Hematopoietic multipotent progenitor cell treated with erythropoietin and hydrocortisone succinate and interleukin-3 and kit ligand, for 8 days (in vitro differentiated cells): ENCODE data around the gene AMH.

ENCODE experiments used
- DNase-seq: peaks from one replicate; pipeline ENCODE4 v3.0.0-alpha.2; 2015

The AMH gene

DNA sequence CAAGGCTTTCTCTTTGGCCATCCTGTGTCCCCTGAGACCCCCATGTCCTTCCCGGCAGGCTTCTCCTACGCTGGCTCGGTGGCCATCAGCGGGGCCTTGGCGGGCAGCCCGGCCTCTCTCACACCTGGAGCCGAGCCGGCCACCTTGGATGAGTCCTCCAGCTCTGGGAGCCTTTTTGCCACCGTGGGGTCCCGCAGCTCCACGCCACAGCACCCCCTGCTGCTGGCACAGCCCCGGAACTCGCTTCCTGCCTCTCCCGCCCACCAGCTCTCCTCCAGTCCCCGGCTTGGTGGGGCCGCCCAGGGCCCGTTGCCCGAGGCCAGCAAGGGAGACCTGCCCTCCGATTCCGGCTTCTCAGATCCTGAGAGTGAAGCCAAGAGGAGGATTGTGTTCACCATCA lies 27.2 kb upstream of the AMH start:
- no peak for DNase-seq

DNA sequence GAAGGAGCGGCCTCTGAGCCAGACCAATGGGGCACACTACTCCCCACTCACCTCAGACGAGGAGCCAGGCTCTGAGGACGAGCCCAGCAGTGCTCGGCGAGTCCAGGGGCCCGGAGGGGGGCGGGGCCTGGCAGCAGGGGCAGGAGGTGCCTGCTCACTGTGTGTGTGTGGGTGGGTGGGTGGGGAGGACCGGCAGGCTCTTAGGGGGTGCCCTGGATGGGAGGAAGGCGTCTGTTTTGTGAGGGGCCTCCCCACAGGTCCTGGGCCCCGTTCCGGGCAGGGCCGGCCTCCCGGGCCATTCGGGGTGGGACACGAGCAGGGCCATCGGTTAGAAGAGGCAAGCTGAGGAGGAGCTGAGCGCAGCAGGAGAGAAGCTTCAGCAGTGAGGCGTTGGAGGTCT lies 25.7 kb upstream of the AMH start:
- no peak for DNase-seq

DNA sequence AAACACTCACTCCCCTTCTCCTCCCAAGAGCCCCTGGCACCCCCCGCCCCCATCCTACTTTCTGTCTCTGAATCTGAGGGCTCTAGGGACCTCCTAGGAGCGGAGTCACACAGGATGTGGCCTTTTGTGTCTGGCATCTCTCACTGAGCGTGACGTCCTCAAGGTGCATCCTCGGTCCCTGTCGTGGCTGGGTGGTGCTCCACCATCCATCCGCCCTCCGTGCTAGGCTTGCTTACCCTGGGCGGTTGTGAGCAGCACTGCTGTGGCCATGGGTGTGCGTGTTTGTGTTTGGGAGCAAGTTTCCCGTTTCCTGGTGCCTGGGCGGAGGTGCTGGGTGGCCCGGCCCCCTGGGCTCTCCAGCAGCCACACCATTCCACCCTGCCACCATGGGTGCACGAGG lies 25.2 kb upstream of the AMH start:
- DNase-seq = no peak

DNA sequence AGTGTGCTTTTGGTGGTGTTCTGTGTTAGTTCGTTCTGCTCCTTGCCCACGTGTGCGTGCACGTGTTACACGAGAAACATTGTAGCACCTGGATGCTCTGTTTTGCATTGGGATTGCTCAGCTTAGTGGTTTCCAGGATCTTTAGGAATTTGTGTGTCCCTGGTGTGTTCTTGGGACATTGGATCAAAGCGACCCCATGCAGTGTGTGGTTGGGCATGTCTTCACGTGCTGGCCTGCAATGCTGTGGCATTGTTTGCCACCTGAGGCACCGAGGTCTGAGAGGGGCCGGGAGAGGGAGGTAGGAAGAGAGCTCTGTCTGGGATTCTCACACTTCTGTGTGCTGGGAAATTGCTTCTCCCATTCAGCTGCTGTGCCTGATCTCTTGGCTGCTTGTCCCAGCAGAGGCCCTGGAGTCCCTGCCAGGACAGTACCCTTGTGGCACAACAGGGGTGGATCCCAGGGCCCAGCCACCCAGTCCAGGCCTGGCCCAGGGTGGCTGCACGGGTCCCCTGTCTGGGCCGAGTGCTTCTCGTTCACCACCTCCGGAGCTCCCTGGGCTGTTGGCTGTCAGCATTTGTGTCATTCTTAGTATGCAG lies 24.3 kb upstream of the AMH start:
- no peak for DNase-seq

DNA sequence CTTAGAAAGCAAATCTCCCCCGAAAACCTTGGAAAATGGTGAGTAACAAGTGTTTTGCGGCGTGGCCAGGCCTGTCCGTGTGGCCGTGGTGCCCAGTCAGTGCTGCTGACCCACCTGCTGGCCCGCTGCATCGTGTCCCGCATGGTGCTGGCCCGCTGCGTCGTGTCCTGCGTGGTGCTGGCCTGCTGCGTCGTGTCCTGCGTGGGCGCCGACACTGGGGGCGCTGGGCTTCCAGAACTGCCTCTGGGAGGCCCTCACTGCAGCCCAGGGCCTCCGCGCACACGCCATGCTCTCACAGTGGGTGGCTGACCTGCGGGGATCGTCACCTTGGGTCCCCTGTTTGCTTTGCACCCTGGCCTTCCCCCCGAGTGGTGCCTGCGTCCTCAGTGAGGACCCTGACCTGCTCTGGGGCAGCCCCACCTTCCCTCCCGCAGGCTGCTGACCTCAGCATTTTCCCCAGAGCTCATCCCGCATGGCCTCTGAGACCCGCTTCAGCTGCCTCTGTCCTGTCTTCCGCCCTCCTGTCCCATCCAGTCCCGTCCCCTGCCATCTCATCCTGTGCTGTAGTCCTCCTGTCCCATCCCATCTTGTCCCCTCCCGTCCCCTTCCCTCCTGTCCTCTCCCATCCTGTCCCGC lies 23.6 kb upstream of the AMH start:
- no peak for DNase-seq

DNA sequence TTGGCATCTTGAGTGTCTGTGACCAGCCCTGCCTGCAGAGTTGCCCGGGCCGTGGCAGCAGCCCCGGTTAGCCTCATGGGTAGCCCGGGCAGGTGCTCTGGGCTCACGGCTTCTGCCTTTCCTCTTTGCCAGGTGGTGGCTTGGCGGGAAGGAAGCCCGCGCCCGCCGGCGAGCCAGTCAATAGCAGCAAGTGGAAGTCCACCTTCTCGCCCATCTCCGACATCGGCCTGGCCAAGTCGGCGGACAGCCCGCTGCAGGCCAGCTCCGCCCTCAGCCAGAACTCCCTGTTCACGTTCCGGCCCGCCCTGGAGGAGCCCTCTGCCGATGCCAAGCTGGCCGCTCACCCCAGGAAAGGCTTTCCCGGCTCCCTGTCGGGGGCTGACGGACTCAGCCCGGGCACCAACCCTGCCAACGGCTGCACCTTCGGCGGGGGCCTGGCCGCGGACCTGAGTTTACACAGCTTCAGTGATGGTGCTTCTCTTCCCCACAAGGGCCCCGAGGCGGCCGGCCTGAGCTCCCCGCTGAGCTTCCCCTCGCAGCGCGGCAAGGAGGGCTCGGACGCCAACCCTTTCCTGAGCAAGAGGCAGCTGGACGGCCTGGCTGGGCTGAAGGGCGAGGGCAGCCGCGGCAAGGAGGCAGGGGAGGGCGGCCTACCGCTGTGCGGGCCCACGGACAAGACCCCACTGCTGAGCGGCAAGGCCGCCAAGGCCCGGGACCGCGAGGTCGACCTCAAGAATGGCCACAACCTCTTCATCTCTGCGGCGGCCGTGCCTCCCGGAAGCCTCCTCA lies 22.9 kb upstream of the AMH start:
- no peak for DNase-seq

DNA sequence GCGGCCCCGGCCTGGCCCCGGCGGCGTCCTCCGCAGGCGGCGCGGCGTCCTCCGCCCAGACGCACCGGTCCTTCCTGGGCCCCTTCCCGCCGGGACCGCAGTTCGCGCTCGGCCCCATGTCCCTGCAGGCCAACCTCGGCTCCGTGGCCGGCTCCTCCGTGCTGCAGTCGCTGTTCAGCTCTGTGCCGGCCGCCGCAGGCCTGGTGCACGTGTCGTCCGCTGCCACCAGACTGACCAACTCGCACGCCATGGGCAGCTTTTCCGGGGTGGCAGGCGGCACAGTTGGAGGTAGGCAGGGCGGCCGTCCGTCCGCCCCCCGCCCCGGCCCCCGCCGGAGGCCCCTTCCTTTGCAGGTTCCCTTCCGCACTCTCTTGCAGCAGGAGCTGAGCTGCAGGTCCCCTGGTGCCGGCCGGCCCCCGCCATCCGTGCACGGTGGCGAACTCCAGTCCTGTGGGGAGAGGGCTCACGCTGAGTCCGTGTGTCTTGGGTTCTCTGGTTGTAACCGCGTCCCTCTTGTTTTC lies 22.2 kb upstream of the AMH start:
- no peak for DNase-seq

DNA sequence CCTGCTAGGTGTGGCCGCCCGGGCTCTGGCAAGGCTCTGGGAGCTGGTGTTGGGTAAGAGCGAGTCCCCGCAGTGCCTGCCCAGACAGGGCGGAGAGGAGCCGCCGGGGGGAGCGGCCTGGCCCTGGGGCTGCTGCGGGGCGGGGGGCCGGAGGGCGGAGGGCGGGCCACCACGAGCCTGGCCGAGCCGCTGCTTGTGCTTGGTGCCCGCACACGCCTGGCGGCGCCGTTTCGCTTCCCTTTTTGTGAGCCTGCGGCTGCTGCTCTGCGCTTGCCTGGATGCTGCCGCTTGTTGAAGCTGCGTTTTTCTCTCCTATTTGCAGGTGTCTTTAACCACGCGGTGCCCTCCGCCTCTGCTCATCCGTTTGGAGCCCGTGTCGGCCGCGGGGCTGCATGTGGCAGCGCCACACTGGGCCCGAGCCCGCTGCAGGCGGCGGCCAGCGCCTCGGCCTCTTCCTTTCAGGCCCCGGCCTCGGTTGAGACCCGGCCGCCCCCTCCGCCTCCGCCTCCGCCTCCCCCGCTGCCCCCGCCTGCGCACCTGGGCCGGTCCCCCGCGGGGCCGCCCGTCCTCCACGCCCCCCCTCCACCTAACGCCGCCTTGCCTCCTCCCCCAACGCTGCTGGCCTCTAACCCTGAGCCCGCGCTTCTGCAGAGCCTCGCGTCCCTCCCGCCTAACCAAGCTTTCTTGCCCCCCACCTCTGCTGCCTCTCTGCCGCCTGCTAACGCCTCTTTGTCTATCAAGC lies 21.5 kb upstream of the AMH start:
- no peak for DNase-seq

DNA sequence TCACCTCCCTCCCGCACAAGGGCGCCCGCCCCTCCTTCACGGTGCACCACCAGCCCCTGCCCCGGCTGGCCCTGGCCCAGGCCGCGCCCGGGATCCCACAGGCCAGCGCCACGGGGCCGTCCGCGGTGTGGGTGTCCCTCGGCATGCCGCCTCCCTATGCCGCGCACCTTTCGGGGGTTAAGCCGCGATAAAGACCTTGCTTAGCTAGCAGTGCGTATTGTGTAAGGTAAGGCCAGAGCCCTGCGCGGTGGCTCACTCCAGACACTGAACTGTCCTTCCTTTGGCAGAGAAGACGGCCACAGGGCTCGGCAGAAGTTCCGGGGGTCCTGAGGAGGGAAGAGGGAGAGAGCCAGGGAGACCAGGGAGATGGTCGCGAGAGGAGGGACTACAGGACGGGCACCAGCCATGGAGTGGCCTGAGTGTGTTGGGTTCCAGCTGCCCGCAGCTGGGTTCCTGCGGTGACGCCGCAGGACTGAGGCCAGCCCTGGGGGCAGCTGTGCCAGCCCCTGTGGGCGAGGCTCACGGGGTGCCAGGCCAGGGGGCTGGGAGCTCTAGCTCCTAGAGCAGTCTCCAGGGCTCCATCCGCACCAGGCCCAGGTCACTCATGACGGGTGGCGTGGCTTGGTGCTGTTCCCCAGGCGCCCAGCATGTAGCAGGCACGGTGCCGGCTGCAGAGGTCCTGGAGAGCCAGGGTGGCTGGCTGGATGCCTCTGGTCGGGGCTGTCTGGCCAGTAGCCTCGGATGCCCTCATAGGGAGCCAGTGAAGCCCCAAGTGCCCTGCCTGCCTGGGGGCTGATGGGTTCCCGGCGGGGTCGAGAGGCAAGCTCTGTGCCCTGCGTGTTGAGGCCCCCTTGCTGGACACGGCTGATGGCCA lies 20.7 kb upstream of the AMH start:
- DNase-seq = no peak

DNA sequence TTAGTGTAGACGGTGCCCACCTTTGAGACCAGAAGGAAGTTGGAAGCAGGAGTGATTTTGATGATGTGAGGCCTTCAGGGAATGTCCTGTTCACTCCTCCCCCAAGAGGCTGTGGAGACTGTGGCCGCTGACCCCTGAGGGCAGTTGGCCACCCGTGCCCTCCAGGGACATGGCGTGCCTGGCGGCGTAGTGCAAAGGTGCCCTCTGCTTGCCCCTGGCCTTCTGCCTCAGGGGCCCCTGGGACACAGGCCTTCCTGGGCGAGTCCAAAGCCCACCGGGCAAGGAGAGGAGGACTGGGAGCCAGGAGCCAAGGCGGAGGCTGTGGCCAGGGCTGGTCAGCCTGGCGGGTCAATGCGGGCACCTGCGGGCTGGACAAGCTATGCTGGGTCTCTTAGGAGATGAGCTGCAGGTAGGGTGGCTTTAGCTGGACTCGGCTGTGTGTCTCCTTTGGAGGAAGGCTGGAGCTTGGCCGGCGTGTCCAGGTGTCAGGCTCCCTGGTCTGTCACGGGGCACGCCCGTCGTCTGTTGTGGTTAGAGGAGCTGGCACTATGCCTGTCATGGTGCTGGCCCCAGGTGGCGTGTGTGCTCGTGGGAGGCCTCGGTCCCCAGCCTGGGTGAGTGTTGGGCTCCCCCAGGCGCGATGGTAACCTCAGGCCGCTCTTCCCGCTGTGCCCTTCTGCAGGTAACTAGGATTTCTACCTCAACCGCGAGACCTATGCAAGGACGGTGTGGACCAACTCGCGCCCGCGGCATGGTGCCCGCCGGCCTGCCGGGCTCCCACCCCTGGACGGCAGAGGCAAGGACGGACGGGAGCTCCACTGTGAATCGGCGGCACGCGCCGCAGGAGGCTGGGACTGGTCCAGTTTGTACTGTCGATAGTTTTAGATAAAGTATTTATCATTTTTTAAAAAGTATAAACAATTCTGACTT lies 19.8 kb upstream of the AMH start:
- DNase-seq = no peak

DNA sequence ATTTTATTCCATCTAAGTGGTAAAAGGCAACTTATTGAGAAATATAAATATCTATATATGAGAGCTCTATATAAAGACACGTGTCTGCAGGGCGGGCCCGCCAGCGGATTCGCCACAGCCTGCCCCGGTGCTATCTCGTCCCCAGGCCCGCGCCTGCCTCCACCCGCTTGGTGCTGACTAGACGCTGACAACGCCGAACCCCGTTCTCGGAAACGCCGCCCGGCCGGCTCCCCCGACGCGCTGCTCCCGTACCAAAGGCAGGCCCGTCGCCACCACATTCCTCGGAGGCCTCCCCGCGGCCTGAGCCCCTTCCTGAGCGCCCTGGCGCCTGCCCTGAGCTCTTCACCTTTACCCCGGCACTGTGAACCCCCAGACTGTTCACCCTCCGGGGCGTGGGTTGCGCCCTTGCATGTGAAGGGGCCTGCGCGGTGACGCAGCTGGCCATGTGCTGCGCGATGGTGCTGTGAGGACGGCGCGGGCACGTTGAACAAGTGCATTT lies 19.0 kb upstream of the AMH start:
- DNase-seq = no peak

DNA sequence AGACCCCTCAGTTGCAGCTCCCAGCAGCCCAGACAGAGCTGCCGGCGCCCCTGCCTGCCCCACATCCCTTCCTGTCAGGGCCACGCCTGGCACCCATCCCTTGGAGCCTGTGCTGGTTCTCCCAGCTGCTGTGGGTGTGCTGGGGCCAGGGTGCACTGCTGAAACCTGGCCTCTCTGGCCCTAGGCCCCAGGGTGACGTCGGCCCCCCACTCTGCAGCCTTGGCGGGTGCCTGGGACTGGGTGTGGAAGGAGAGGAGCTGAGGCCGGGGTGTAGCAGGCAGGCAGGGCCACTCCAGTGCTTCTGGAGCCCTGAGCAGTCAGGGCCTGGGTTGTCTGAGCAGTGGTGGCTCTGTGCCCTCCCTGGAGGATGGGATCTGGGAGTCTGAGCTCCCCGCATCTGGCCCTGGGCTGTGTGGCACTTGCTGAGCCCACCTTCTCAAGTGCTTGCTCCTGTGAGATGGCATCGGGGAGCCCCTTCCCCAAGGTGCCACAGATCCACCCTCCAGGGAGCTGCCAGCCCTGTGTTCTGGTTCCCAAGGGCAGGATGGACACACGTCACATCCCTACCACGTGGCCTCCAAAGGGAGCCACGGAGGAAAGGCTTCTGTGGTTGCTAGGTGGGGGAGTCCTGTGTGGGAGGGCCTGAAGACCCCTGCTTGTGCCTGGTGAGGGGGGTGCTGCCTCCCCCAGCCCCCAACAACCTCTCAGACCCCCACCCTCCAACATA lies 18.2 kb upstream of the AMH start:
- DNase-seq = no peak

DNA sequence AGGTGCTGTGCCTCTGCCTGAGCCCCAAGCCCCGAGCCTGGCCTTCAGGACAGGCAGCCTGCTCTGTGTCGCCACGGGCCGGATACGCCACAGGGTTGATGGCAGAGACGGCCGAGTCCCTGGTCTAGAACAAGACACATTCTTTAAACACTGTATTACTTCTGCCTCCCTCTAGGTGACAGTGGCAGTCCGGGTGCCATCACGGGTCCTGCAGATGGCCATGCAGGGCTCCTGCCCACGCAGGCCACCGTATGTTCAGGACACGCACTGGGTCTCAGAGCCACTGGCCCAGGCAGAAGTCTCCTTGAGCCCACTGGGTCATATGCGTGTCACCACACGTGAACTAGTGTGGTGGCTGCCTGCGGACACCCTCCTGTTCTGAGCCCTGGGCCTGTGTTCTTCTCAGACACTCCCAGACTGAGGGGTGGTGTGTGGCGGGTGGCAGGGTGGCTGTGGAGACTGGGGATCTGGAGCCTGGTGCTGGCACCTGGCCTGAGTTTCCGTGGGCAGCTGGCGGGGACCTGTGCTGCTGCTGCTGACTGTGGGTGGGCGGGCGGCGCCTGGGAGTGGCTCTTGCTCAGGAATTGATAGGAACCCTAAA lies 17.4 kb upstream of the AMH start:
- peak; percentile 56 for DNase-seq

DNA sequence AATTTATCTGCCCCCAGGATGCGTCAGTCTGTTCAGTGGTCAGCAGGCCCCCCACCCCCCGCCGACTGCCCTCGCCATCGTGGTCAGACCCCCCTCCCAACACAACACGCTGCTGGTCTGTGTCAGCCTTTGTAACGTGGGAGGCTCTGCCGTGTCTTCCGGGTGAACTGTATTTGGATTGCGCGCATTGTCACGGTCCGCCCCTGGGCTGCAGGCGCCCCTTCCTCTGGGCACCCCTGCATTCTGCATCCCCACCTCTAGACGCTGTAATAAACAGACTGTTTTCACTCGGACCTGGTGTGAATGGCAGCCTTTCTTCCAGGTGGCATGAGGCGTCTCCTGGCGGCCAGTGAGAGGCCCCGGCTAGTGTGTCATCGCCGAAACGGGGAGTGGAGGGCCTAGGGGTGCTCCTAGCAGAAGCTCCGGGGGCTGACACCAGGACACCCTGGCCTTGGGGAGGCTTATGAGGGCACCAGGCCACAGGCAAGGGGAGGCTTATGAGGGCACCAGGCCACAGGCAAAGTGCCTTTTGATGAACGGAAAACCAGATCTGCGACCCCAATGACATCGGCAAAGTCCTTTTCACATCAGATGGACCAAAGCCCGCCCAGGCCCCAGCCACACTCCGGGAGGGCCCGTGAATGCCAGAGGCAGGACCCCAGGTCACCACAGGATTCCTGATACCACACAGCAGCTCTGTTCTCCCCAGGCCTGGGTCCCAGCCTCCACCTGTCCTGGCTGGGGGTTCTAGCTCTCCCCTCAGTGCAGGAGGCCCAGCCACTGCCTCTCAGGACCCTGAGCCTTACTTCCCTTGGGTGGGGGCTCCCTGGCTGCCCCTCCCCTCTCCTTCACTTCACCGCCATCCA lies 16.6 kb upstream of the AMH start:
- no peak for DNase-seq

DNA sequence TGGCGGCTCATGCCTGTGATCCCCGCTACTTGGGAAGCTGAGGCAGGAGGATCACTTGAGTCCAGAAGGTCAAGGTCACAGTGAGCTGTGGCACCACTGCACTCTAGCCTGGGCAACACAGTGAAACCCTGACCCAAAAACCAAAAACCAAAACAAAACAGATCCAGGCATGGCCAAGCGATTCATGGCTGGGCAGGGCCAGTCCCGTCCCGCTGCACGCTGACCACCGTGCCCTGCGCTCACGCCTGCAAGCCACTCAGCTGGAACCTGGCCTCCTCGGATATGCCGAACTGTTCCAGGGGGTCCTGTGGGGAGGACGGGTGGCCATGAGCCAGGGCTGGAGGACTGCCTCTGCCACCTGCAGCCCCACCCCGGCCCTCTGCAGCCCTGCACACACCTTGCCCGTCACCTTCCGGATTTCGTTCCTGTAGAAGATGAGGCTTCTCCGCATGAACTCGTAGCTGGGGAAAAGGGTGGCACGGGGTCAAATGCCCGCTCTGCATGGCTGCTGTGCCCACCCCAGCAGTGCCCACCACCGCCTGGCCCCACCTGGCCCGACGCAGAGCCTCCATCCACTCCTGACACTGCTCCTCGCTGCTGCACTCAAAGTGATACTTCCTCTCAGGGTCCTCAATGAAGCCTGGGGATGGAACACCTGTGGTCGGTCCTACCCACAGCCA lies 15.4 kb upstream of the AMH start:
- no peak for DNase-seq

DNA sequence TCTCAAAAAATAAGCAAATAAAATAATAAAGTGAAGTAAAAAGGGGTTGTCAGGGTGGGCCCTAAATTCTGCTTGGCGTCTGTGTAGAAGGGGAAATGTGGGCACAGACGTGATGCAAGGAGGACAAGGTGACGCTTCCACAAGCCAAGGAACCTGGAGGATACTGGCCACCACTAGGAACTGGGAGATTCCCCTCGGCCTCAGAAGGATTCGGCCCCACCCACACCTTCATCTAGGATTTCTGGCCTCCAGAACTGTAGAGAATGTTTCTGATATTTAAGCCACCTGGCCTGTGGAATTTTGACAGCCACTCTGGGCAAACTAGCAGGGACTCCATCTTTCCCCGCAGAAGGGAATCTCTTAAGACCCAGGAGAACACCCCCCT lies 14.1 kb upstream of the AMH start:
- DNase-seq = no peak

DNA sequence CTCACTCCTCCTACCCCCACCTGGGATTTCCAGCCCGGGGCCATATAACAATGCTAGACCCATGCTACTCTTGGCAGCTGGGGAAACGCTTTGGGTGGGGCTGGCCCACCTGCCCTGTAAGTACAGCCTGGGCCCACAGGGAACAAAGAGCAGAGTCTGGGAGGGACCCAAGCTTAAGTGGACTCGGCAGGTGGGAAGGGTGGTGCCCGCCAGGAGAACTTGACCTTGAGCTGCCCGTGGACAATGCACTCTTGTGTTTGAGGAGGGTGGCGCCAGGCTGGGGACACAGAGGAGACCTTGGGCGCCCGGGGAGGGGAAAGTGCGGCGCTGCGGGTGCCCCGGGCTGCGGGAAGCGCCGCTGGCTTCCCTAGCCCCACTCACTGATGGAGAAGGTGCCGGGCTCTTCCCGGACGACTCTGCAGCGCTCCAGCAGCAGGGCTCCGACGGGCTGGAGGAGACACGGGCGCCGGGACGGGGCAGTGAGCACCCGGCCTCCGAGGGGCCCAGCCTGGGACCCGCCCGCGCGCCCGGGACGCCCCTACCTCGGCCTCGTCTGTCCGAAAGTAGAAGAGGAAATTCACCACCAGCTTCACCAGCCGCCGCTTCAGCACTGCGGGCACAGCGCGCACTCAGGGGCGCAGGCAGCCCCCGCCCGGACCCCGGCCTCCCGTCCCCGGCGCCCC lies 13.6 kb upstream of the AMH start:
- peak; percentile 31 for DNase-seq

DNA sequence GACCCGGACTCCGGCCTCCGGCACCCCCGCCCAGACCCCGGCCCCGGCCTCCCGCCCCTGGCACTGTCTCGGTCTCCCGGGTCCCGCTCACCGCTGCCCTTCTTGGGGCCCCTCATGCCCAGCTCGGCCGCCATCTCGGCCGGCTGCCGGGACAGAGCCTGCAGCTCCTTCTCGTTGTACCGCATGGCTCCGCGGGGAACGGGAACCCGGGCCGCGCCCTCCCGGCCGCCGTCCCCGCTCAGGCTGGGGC lies 13.1 kb upstream of the AMH start:
- no peak for DNase-seq
